ENCODE data around the gene IL11.

Gene IL11

GRCh38 chr19:55389386-55390317, 19.4 kb upstream of the IL11 start:
- peak overlapping the region; percentile 2 for H3K27ac ChIP-seq (ENCODE audit: poor library complexity, severe bottlenecking)
- H3K4me3 ChIP-seq (ENCODE audit: severe bottlenecking), result no peak overlapping the region
- ATAC-seq (ENCODE audit: low read depth), result no peak

GRCh38 chr19:55387736-55388497, 17.7 kb upstream of the IL11 start:
- Histone ChIP-seq H3K4me3 (ENCODE audit: severe bottlenecking) (peak overlapping the region; percentile 73), H3K36me3 (ENCODE audit: low read depth) (peaks cover 60% of the 10 kb centered on the region), H3K4me1 (ENCODE audit: insufficient read depth, poor library complexity, severe bottlenecking) (peaks cover 7% of the 10 kb centered on the region)

More at GRCh38 chr19:55389386-55390317, 19.4 kb upstream of the IL11 start:
- no peaks in the 10 kb centered on the region for H3K27me3 ChIP-seq (ENCODE audit: insufficient read depth, poor library complexity, severe bottlenecking)
- H3K36me3 ChIP-seq (ENCODE audit: low read depth), result peaks cover 60% of the 10 kb centered on the region
- H3K9me3 ChIP-seq (ENCODE audit: severe bottlenecking), result no peaks in the 10 kb centered on the region
- TF ChIP-seq, protein P1, sequence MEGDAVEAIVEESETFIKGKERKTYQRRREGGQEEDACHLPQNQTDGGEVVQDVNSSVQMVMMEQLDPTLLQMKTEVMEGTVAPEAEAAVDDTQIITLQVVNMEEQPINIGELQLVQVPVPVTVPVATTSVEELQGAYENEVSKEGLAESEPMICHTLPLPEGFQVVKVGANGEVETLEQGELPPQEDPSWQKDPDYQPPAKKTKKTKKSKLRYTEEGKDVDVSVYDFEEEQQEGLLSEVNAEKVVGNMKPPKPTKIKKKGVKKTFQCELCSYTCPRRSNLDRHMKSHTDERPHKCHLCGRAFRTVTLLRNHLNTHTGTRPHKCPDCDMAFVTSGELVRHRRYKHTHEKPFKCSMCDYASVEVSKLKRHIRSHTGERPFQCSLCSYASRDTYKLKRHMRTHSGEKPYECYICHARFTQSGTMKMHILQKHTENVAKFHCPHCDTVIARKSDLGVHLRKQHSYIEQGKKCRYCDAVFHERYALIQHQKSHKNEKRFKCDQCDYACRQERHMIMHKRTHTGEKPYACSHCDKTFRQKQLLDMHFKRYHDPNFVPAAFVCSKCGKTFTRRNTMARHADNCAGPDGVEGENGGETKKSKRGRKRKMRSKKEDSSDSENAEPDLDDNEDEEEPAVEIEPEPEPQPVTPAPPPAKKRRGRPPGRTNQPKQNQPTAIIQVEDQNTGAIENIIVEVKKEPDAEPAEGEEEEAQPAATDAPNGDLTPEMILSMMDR (IDR thresholded peaks at IDR 0.05; ENCODE audit: poor library complexity, severe bottlenecking), result no peak
- DNase-seq (ENCODE audit: low spot score), result no peak
- peaks cover 4% of the 10 kb centered on the region for H3K4me1 ChIP-seq (ENCODE audit: insufficient read depth, poor library complexity, severe bottlenecking)

GRCh38 chr19:55386493-55386971, 16.3 kb upstream of the IL11 start:
- Histone ChIP-seq H3K27ac (ENCODE audit: poor library complexity, severe bottlenecking) (peak overlapping the region; percentile 93), H3K9me3 (ENCODE audit: severe bottlenecking) (no peaks in the 10 kb centered on the region), H3K36me3 (ENCODE audit: low read depth) (peaks cover 59% of the 10 kb centered on the region), H3K27me3 (ENCODE audit: insufficient read depth, poor library complexity, severe bottlenecking) (no peaks in the 10 kb centered on the region), H3K4me3 (ENCODE audit: severe bottlenecking) (peak overlapping the region; percentile 73), H3K4me1 (ENCODE audit: insufficient read depth, poor library complexity, severe bottlenecking) (peaks cover 9% of the 10 kb centered on the region)
- DNase-seq (ENCODE audit: low spot score) (no peak), ATAC-seq (ENCODE audit: low read depth) (no peak)
- TF ChIP-seq, protein P1 (IDR thresholded peaks at IDR 0.05; ENCODE audit: poor library complexity, severe bottlenecking), result no peak

More at GRCh38 chr19:55387736-55388497, 17.7 kb upstream of the IL11 start:
- ATAC-seq (ENCODE audit: low read depth) (no peak), DNase-seq (ENCODE audit: low spot score) (no peak)
- peak overlapping the region; percentile 93 for H3K27ac ChIP-seq (ENCODE audit: poor library complexity, severe bottlenecking)
- no peaks in the 10 kb centered on the region for H3K9me3 ChIP-seq (ENCODE audit: severe bottlenecking)
- TF ChIP-seq, protein P1 (IDR thresholded peaks at IDR 0.05; ENCODE audit: poor library complexity, severe bottlenecking), result no peak
- H3K27me3 ChIP-seq (ENCODE audit: insufficient read depth, poor library complexity, severe bottlenecking), result no peaks in the 10 kb centered on the region

- H3K27me3 ChIP-seq (ENCODE audit: insufficient read depth, poor library complexity, severe bottlenecking), result no peaks in the 10 kb centered on the region
- TF ChIP-seq, protein P1 (IDR thresholded peaks at IDR 0.05; ENCODE audit: poor library complexity, severe bottlenecking), result no peak
- H3K36me3 ChIP-seq (ENCODE audit: low read depth), result peaks cover 53% of the 10 kb centered on the region
- ATAC-seq (ENCODE audit: low read depth) (peak; percentile 53), DNase-seq (ENCODE audit: low spot score) (peak; percentile 97)
- peak within 1 kb of the TSS; percentile 93 for H3K27ac ChIP-seq (ENCODE audit: poor library complexity, severe bottlenecking)
- H3K9me3 ChIP-seq (ENCODE audit: severe bottlenecking), result no peaks in the 10 kb centered on the region
- peaks cover 9% of the 10 kb centered on the region for H3K4me1 ChIP-seq (ENCODE audit: insufficient read depth, poor library complexity, severe bottlenecking)
- peak within 1 kb of the TSS; percentile 73 for H3K4me3 ChIP-seq (ENCODE audit: severe bottlenecking)
These were observed 15.6 kb upstream of the IL11 start, which contains the start of gene RPL28 for GRCh38 chr19:55385724-55386492. RPL28 (plus strand) TSS chr19:55385932; CDS start chr19:55386358, 426 bp downstream.

Data from RWPE2 (cell line).